Neural cell (in vitro differentiated cells): Measurements from ENCODE around the gene SLC44A5.

Experiments
- CTCF ChIP-seq: fragments of 450-650 bp; IDR thresholded peaks from 2 replicates; pipeline ENCODE4 v1.5.1; 2014; ENCODE audit warnings: antibody characterized with exemption, mild to moderate bottlenecking, moderate library complexity; ENCODE audit not compliant: poor library complexity, severe bottlenecking
- EP300 ChIP-seq: fragments of 450-650 bp; conservative IDR thresholded peaks from 2 replicates; pipeline ENCODE4 v1.6.1; 2014; ENCODE audit warnings: antibody characterized with exemption, mild to moderate bottlenecking, moderate library complexity; ENCODE audit not compliant: poor library complexity, severe bottlenecking
- EZH2 ChIP-seq: fragments of 200-600, 300-800 bp; shearing (Covaris generic), sonication (generic); IDR thresholded peaks from 2 replicates; pipeline ENCODE4 v1.6.1; 2014; ENCODE audit warnings: antibody characterized with exemption, low read length, borderline replicate concordance, mild to moderate bottlenecking; ENCODE audit not compliant: insufficient read depth, poor library complexity, severe bottlenecking
- POLR2AphosphoS5 ChIP-seq: IDR thresholded peaks from 2 replicates; pipeline ENCODE4 v1.6.1; 2012
- RAD21 ChIP-seq: fragments of 450-650 bp; conservative IDR thresholded peaks from 2 replicates; pipeline ENCODE4 v1.6.1; 2014; ENCODE audit warnings: antibody characterized with exemption, mild to moderate bottlenecking, moderate library complexity
- SMC3 ChIP-seq: fragments of 450-650 bp; conservative IDR thresholded peaks from 2 replicates; pipeline ENCODE4 v1.6.1; 2014; ENCODE audit warnings: antibody characterized with exemption, mild to moderate bottlenecking, moderate library complexity; ENCODE audit not compliant: poor library complexity
- TF ChIP-seq, protein P1 (sequence below): IDR thresholded peaks from 2 replicates; pipeline ENCODE4 v1.6.1; 2012; ENCODE audit warnings: borderline replicate concordance

DNA sequence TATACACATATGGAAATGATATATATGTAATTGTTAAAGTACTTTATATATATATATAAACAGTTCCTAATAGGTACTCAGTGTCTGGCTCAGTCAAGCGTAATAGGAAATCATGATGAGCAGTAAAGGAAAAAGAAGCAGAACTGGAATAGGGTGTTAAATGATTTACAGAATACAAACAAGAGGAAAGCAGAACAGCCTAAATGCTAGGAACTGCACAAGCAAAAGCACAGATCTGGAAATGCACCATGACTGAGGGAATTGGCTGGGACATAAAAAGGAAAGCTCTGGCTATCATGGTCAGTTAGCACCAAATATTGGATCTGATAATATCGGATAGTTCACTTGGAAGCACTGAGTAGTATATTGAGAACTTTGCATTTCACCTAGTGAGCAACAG, 51.8 kb downstream of the SLC44A5 start:
- TF ChIP-seq CTCF (no peak), EZH2 (no peak), POLR2AphosphoS5 (no peak), EP300 (no peak), SMC3 (no peak), RAD21 (no peak)
- TF ChIP-seq, protein P1, sequence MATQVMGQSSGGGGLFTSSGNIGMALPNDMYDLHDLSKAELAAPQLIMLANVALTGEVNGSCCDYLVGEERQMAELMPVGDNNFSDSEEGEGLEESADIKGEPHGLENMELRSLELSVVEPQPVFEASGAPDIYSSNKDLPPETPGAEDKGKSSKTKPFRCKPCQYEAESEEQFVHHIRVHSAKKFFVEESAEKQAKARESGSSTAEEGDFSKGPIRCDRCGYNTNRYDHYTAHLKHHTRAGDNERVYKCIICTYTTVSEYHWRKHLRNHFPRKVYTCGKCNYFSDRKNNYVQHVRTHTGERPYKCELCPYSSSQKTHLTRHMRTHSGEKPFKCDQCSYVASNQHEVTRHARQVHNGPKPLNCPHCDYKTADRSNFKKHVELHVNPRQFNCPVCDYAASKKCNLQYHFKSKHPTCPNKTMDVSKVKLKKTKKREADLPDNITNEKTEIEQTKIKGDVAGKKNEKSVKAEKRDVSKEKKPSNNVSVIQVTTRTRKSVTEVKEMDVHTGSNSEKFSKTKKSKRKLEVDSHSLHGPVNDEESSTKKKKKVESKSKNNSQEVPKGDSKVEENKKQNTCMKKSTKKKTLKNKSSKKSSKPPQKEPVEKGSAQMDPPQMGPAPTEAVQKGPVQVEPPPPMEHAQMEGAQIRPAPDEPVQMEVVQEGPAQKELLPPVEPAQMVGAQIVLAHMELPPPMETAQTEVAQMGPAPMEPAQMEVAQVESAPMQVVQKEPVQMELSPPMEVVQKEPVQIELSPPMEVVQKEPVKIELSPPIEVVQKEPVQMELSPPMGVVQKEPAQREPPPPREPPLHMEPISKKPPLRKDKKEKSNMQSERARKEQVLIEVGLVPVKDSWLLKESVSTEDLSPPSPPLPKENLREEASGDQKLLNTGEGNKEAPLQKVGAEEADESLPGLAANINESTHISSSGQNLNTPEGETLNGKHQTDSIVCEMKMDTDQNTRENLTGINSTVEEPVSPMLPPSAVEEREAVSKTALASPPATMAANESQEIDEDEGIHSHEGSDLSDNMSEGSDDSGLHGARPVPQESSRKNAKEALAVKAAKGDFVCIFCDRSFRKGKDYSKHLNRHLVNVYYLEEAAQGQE, result no peak
